ENCODE results near the gene PRRC1.
A peak's percentile ranks its signal among the peaks of the same experiment; 100 is the strongest.
"Not testable (repeated sequence)": the region's sequence is repeated elsewhere in the genome, so short reads cannot be mapped to it uniquely, and the experiment has no call there.

Gene PRRC1

DNA sequence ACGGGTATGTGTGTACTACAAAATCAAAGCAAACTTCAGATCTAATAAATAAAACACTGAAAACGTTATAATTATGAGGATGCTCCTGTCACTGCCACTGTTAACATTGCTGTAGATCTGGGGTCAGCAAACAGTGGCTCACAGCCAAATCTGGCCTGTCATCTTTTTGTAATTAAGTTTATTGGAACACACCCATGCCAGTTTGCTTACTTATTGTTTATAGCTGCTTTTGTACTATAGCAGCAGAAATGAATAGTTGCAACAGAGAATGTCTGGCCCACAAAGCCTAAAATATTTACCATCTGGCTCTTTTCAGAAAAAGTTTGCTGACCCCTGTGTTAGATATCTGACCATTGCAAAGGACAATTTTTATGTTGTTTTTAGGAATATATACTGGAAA lies 32.1 kb downstream of the PRRC1 start:
- DNase-seq, result no peak

DNA sequence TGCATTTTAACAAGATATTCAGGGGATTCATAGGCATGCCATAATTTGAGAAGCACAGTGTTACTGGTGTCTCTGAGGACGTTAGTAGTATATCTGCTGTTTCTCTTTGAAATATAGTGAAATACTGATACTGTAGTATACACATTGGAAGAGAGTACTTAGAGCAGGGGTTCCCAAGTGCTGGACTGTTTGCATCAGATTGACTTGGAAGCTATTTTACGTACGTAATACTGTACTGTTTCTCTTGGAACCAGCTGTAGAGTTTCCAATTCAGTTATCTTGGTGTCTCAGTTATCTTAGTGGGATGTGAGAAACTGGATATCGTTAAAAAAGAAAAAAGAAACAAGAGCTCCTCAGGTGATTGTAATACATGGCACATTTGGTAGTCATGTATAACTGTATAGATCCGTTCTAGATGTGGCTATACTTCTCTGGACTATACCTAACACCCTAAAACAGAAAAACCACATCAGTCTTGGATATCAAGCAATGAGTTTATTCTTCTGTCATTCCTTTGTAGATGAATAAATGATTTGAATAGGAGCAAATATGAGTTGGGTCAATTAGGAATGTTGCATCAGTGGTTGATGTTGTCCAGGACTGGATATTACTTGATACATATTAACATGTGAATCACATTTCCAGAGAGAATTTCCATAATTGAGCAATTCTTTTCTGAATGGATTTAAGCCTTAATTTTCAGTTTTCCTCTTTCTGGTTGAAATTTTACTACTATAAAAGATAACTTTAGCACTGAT lies 33.4 kb downstream of the PRRC1 start:
- DNase-seq, result peak; percentile 3 to 9

DNA sequence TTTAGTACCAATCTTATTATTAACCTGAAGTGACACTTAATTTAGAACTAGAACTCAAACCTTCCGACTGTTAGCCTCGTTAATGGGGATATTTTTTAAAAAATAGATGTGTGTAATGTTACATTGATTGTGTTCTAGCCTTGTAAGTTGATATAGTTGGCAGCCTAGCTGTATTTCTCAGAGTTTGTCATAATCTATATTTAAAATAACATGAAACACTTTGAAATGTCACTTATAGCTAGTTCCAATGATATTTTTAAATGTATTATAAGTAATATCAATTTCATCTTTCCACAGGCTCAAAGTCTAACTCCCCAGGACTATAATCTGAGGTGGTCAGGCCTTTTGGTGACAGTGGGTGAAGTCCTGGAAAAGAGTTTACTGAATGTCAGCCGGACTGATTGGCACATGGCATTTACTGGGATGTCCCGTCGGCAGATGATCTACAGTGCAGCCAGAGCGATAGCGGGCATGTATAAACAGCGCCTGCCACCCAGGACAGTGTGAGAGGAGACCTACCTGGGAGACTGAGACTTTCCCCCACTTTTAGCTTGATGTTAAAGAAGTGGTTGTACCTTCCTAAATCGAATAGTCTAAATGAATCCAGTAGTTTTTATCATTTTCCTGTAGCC lies 34.1 kb downstream of the PRRC1 start:
- DNase-seq, result no peak

DNA sequence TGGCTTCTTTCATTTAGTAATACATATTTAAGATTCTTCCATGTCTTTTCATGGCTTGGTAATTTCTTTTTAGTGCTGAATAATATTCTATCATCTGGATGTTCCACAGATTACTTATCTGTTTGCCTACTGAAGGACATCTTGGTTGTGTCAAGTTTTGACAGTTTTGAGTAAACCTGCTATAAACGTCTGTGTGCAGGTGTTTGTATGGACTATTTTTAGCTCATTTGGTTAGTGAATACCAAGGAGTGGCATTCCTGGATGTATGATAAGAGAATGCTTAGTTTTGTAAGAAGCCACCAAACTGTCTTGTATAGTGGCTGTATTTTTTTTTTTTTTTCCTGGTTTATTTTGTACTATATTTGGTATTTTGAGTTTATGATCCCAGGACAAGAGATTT lies 38.4 kb downstream of the PRRC1 start:
- DNase-seq, result no peak

DNA sequence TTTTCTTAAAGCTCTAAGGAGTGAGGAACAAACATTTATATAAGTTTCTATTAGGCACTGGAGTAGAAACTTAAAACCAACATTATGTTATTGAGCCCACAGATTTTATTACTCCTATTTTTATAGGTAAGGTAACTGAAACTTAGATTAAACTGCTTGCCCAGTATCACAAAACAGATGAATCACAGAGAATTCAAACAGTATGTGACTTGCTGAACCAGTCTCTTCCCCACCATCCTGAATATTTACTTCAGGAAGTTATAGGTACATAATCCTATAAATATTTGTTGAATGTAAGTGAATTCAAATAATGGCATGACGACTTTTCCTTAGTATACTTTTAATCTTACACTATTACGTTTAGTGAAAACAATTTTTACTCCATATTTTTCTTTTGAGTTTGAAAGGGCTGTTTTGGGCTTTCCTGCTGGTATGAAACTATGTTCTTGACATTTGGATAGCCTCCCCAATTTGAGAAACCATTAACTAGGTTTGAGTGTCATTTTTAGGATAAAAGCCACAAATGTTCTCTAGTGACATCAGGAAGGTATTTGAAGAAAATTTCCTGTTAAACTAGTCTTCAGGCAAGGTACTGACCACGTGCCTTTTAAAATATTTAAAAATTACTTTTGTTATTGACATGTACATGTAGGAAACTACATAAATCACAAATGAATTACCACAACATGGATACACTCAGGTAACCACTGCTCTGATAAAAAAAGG lies 39.3 kb downstream of the PRRC1 start:
- no peak for DNase-seq

DNA sequence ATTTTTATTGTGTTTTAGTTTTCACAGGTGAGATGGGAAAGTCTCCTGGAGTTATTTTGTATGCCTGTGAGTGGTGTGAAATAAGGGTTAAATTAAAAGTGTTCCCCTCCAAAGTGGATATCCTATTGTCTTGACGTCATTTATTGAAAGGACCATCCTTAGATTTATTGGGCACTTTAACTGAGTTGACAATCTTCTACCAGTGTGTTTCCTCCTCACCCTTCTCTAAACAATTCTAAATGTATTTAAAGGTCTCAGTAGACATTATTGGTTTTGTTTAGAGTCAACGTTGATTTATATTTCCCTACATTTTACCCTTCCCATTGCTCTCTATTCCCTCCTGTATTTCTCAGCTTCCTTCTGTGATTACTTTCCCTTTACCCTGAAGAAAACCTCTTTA lies 40.8 kb downstream of the PRRC1 start:
- DNase-seq, result no peak

DNA sequence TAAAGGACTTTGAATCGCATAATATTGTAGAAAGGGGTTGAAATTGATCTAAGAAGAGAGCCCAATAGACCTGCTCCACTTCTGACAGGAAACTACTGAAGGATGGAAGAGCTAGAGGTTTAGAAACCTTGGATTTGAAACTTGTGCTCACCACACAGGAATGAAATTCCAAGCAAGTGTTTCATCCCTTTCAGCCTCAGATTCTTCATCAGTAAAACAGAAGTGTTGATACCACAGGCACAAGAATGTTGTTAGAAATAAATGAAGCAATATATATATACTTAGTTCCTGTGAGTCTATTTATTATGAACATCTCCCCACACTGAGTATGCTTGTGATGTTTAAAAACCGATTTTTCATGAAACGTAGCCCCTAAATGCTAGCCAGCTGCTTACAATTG lies 43.8 kb downstream of the PRRC1 start:
- no peak for DNase-seq

DNA sequence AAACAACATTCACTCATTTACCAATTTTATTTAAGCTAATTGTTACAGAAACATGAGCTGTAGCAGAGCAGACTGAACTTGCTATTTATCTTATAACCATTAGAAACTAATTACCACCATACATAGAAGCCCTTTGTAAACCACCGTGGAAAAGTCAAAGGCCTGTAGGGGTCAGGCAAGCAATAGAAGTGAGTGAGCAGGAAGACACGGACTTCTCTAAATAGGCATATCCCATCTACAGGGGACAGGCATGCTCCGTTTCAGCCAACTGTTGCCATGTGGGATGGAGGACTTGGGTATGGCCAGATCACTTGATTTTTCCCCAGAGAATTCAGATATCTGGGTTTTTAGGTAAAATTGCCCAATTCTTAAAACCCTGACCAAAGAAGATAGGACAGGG lies 44.8 kb downstream of the PRRC1 start:
- peak in 1 of 2 donors; percentile 4 for DNase-seq

DNA sequence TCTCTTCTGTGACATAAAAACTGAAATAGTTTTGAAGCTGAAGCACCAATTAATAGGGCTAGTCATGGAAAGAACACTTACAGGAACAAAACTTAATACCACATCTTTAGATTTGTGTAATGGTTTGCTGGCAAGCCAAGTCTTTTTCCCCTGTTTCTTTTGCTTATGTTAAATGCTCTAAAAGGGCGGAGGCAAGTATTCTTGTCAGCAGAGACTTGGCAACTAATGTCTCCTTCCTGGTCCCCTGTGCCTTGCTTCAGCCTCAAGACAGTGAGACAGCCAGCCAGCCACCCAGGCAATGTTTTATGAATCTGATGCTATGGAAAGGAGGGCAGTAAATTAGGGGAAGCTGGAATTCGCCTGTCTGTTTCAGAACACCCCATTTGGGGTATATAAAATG lies 45.7 kb downstream of the PRRC1 start:
- DNase-seq, result no peak

DNA sequence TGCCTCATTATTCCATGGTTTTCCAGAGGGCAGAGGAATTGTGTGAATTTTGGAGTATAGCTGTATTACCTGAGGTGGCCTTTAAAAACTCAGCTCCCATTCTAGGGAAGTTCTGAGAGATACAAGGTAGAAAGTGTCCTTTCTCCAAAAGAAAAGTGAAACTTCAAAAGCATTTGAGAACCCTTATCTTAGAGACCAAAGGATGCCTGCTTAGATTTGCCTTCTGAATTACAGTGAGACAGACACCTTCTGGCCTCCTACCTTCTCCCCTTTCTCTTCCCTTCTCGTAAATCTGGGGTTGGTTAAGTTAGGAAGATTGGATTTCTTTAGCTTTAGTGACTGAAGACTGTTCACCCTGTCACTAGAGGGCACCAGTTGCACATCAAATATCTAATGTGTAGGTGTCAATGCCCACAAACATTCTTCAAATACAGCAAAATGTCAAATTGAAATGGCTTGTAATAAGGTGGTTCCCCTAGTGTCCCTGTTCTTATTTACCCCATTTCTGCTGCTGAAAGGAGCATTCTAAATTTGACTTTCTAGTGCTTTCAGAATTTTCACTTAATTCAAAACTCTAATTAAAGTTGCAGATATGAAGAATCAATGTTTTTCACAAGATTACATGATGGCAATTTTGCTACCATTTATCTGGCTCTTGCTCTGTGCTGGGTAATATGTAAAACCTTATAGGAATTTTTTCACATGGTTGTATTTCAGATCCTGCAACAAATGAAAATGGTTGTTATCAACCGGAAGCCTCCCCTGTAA lies 46.7 kb downstream of the PRRC1 start:
- peak; percentile 55 to 82 for DNase-seq

DNA sequence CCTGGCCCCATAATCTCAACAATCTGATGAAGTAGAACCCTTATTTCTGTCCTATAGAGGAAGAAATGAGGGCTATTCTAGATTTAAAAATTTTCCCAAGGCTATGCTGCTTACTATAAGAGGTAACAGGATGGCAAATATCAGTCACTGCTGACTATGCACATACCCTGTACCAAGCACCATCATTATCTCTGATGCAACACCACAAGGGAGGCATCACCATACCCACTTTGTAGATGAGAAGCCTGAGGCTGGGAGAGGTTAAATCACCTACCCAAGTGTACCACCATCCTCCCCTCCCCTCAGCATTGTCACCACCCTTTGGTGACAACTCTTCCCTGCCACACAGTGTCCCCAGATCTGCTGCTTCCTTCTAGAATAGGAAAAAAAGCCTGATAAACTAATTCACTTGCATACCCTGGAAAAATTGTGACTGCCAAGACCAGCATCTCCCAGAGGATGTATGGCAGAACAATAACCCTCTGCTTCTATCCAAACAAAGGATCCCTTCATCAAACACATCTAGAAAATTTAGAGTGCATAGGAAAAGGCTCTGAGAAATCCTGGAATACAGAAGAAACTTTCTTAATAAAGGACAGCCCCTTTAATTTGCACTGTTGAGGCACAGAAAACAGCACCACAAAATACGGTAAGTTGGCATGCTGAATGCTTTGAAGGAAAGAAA lies 48.3 kb downstream of the PRRC1 start:
- no peak for DNase-seq

DNA sequence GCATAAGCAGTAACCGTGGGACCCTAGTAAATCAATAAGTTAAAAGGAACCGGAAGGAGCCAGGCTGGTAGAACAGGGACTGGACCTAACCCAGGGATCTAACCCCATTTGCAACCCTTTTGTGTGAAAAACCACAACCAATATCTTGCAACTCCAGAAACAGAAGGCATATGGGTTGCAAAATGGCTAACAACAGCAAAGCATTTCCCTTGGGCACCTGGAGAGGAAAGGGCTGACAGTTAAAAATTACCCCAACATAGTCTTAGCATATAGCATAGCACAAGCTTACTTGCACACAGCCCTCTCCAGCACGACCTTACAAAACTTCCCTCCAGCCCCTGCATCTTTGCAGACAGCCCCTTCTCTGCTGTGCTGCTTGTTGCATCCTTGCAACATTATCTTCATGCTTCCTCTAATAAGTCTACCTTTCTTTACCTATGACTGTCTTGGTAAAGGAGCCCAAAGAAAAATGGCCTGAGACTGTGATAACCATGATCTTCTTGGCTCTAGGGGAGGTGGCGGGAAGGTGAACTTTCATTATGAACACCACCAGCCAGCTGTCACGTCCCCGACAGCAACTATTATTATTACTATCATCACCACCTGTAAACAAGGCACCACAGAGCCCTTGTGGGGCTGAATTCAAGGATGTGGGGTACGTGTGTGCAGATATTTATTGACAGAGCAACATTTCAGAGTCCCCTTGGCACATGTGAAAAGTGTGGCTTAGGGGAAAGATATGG lies 49.8 kb downstream of the PRRC1 start:
- DNase-seq, result no peak

DNA sequence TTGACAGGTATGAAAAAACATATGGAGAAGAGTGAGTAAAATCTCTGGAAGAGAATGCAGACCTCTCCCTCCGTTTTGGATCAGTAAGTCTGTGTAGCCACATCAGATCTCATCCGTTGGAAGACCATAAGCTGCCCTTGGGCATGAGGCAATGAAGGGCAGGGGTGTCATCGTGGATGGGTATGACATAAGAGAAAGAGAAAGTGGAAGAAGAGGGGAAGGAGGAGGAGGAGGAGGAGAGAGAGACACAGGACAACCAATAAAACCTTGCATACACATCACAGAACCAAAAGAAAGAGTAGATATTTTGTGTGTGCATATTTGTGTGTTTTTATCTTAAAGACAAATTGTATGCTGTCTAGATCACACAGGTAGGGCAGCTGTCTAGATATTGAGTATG lies 50.7 kb downstream of the PRRC1 start:
- no peak for DNase-seq

DNA sequence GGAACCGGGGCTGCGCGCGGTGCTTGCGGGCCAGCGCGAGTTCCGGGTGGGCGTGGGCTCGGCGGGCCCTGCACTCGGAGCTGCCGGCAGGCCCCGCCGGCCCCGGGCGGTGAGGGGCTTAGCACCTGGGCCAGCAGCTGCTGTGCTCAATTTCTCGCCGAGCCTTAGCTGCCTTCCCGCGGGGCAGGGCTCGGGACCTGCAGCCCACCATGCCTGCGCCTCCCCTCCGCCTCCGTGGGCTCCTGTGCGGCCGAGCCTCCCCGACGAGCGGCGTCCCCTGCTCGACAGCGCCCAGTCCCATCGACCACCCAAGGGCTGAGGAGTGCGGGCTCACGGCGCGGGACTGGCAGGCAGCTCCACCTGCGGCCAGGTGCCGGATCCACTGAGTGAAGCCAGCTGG lies 52.0 kb downstream of the PRRC1 start:
- DNase-seq, result not testable (repeated sequence)

DNA sequence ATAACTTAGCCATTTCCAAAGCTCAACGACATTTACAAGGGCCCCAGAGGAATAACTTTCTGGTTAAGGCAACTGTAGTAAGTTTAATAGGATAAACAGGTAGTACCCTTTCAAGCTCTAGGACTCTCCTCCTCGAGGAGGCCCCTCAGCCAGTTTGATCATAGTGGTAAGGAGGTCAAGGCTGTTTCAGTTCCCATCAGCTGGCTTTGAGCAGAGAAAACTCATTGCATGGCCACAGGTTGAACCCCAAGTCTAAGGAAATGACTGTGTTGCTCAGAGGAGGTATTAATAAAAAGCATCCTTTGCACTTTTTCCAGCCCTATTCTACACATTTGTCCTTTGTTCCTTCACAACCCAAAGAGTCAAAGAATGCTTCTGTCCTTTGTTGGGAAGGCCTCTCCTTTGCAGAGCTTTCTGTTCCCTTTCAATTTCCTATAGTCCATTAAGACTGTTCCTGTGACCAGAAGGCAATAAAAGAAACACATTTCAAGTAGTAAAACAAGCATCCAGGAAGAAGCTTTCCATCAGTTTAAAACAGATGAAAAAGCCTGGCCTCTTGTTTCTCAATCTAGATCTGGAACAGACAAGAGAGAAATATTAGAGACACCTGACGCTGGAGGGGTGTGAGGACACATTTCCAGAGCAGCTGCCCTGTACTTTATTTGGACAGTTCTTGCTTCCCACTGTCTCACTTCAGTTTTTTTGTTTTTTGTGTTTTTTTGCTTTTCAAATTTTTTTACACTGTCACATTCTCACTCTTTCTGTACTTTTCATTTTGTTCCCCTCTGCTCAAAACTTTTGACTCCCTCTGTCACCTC lies 54.1 kb downstream of the PRRC1 start:
- no peak for DNase-seq

DNA sequence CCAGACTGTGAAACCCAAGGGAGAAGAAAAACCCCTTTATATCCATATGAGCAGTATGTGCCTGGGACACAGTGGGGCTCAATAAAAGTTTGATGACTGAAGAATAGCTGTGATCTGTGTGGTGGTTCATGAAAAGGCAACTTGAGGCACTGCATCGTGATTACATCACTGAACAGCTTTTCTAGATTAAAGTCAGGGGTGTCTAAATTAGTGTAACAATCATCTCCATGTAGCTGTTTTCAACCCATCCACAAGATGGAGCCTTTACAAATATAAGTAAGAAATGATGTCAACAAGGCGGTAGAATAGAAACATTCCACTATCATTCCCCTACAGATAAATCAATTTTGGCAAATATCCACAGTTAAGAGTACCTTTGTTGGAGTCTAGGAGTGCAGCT lies 55.5 kb downstream of the PRRC1 start:
- DNase-seq, result no peak

DNA sequence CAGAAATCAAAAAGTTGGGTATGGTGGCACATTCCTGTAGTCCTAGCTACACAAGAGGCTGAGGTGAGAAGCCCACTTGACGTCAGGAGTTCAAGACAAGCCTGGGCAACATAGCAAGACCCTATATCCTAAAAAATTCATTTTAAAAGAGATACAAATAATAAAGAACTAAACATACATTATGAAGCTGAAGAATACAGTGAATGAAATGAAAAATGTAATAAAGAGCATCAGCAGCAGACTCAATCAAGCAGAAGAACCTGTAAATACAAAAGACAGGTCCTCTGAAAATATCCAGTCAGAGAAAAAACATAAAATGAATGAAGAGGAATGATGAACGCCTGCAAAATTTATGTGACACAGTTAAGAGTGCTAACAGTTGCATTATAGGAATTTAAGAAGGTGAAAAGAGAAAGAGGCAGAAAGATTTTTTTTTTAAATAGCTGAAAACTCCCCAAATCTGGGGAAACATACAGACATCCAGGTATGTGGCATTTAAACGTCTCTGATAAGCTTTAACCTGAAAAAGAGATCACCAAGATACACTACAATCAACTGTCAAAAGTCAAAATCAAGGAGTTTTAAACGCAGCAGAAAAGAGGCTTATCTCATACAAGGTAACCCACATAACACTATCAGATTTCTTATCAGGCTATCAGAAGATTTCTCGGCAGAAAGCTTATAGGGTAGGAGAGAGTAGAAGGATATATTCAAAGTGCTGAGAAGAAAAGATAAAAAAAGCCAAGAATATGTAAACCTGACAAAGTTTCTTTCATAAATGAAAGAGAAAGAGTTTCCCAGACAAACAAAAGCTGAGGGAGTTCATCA lies 57.6 kb downstream of the PRRC1 start:
- no peak for DNase-seq

DNA sequence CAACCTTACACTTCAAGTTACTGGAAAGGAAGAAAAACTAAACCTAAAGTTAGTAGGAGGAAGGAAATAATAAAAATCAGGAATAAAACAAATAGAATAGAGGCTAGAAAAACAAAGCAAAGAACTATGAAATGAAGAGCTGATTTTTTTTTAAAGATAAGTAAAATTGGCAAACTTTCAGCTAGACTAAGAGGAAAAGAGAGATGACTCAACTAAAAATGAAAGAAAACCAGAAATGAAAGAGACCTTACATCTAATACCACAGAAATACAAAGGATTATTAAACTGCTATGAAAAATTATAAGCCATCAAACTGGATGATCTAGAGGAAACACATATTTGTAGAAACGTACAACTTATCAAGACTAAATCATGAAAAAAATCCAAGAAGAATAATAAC lies 60.0 kb downstream of the PRRC1 start:
- DNase-seq, result no peak

DNA sequence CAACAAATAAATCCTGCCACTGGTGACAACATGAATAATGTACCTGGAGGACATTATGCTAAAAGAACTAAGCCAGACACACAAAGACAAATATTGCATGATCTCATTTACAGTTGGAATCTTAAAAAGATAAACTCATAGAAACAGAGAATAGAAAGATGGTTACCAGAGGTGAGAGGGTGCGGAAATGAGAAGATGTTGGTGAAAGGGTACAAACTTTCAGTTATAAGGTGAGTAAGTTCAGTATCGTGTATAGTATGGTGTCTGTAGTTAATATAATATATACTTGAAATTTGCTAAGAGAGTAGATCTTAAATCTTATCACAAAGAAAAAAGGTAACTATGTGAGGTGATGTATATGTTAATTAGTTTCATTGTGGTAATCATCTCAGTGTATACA lies 63.3 kb downstream of the PRRC1 start:
- DNase-seq, result no peak

DNA sequence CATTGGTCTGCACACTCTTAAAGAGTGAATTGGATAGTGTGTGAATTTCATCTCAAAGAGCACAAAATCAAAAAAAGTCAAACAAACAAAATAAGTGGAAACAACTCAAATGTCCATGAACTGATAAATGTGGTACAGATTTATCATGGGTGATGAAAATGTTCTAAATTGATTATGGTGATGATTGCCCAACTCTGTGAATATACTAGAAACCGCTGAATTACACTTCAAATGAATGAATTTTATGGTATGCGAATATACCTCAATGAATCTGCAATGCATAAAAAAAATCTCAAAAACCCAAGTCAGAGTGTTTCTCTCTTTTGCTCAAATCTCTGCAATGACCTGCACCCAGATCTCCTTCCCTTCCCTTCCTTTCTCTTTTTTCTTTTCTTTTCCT lies 64.0 kb downstream of the PRRC1 start:
- no peak for DNase-seq

Data from inflammatory macrophage treated with lipopolysaccharide for 1 hour (primary cell).